HCT116 (cell line): ENCODE measurements around the gene PPP1R13L. TPM values are rescaled to one million over a fixed set of nuclear protein-coding genes. Genes with fewer than 3 reads are reported as not detected.
A peak's percentile ranks its signal among the peaks of the same experiment; 100 is the strongest.

Experiments
- ATAC-seq: fragments of 200-7000 bp; cut with Tn5 transposase; 2 replicates; pipeline ENCODE4 v1.9.1; 2020; ENCODE audit warnings: mild to moderate bottlenecking, moderate library complexity
- BruUV-seq: library from RNA; stranded (reverse); fragments of 400-500 nt; replicated peaks from 2 replicates; lab custom pipeline; 2021; lab: Mats Ljungman, UMichigan
- CTCF ChIA-PET: fragments of 300-600 bp; sonication (Branson Sonifier 250); formaldehyde crosslinking; loops from one replicate; lab custom pipeline; 2021; ENCODE audit warnings: antibody characterized with exemption; lab: Charles Lee
- POLR2A ChIA-PET: fragments of 300-600, 350-600 bp; sonication (Branson Sonifier 250); formaldehyde crosslinking; loops from one replicate; lab custom pipeline; 2021; ENCODE audit warnings: antibody characterized with exemption; lab: Charles Lee
- RAD21 ChIA-PET, 2 experiments: fragments of 300-600 bp; sonication (Branson Sonifier 250); formaldehyde crosslinking; loops; one replicate each; lab custom pipeline; 2023; ENCODE audit warnings: low total read pairs in 2 of 2; ENCODE audit not compliant: uncharacterized antibody in 2 of 2, unreplicated experiment in 2 of 2, low non-redundant PET in 1 of 2; lab: Charles Lee
- DNase-seq: peaks from one replicate; pipeline ENCODE4 v3.0.0-alpha.2; 2010; ENCODE audit warnings: low read depth, low spot score
- H2AFZ ChIP-seq: fragments of 200-600 bp; shearing (Covaris generic), sonication (generic); 2 replicates; pipeline ENCODE4 v1.6.1; 2017; ENCODE audit warnings: low read depth, mixed run types, mixed read lengths, antibody characterized with exemption, low read length; ENCODE audit not compliant: poor library complexity, severe bottlenecking
- H3K27ac ChIP-seq: 2 replicates; pipeline ENCODE4 v1.5.1; 2012; ENCODE audit warnings: low read depth, low read length
- H3K27me3 ChIP-seq: fragments of 200-600 bp; sonication (generic); 2 replicates; pipeline ENCODE4 v1.6.1; 2016; ENCODE audit warnings: mixed run types, low read length, mixed read lengths; ENCODE audit not compliant: insufficient read depth
- H3K36me3 ChIP-seq, 2 experiments: fragments of 200-500 bp in 1 of 2; fragments of 200-600 bp in 1 of 2; sonication (Bioruptor generic) in 1 of 2; sonication (generic) in 1 of 2; 2 replicates each; pipeline versions ENCODE4 v1.5.1 to v1.6.1; 2014 to 2016; ENCODE audit warnings: low read length in 2 of 2, inconsistent platforms in 1 of 2, mixed read lengths in 1 of 2, mixed run types in 1 of 2; ENCODE audit not compliant: insufficient read depth in 2 of 2, control insufficient read depth in 1 of 2
- H3K4me1 ChIP-seq, 2 experiments: fragments of 200-600 bp in 1 of 2; sonication (generic) in 1 of 2; 2 replicates each; pipeline versions ENCODE4 v1.5.1 to v1.6.1; 2012 to 2017; ENCODE audit warnings: low read length in 2 of 2, inconsistent platforms in 1 of 2, mild to moderate bottlenecking in 1 of 2, mixed read lengths in 1 of 2, mixed run types in 1 of 2, moderate library complexity in 1 of 2; ENCODE audit not compliant: insufficient read depth in 2 of 2, control insufficient read depth in 1 of 2
- H3K4me2 ChIP-seq: fragments of 200-600 bp; sonication (generic); 2 replicates; pipeline ENCODE4 v1.6.1; 2017; ENCODE audit warnings: mixed run types, low read length, mixed read lengths
- H3K4me3 ChIP-seq, 2 experiments: fragments of 200-600 bp in 1 of 2; sonication (generic) in 1 of 2; replicated peaks in 1 of 2; 2 replicates each; pipeline ENCODE4 v1.5.1; 2011 to 2016; ENCODE audit warnings: low read length in 2 of 2, control low read depth in 1 of 2, low read depth in 1 of 2, mild to moderate bottlenecking in 1 of 2, mixed read lengths in 1 of 2, mixed run types in 1 of 2
- H3K79me2 ChIP-seq: fragments of 200-600 bp; sonication (generic); 2 replicates; pipeline ENCODE4 v1.6.1; 2017; ENCODE audit warnings: mild to moderate bottlenecking, mixed run types, low read length, moderate library complexity, mixed read lengths; ENCODE audit not compliant: insufficient read depth
- H3K9ac ChIP-seq: fragments of 200-600 bp; sonication (generic); 2 replicates; pipeline ENCODE4 v1.6.1; 2016; ENCODE audit warnings: low read length, mixed read lengths
- H3K9me2 ChIP-seq: fragments of 200-600 bp; sonication (generic), shearing (Covaris generic); 2 replicates; pipeline ENCODE4 v1.6.1; 2017; ENCODE audit warnings: mixed run types, mild to moderate bottlenecking, moderate library complexity; ENCODE audit not compliant: insufficient read depth
- H3K9me3 ChIP-seq, 2 experiments: fragments of 200-500 bp in 1 of 2; fragments of 200-600 bp in 1 of 2; sonication (Bioruptor generic) in 1 of 2; sonication (generic) in 1 of 2; 2 replicates each; pipeline ENCODE4 v1.6.1; 2014 to 2017; ENCODE audit warnings: low read length in 2 of 2, mixed read lengths in 2 of 2, inconsistent platforms in 1 of 2, low read depth in 1 of 2, mild to moderate bottlenecking in 1 of 2, mixed run types in 1 of 2, moderate library complexity in 1 of 2; ENCODE audit not compliant: control insufficient read depth in 1 of 2, insufficient read depth in 1 of 2
- H4K20me1 ChIP-seq: fragments of 200-600 bp; sonication (generic), shearing (Covaris generic); 2 replicates; pipeline ENCODE4 v1.6.1; 2017; ENCODE audit warnings: mixed run types, mild to moderate bottlenecking, moderate library complexity; ENCODE audit not compliant: insufficient read depth
- EZH2phosphoT487 ChIP-seq: fragments of 200-600 bp; IDR thresholded peaks from 2 replicates; pipeline ENCODE4 v1.6.1; 2018; ENCODE audit warnings: antibody characterized with exemption, borderline replicate concordance
- FOSL1 ChIP-seq: IDR thresholded peaks from 2 replicates; pipeline ENCODE4 v1.6.1; 2012; ENCODE audit warnings: low read depth
- intact Hi-C: fragments of 100-400 bp; cut with micrococcal nuclease; formaldehyde crosslinking; loops from 2 replicates; pipeline ENCODE4 v1.10.0; 2022
- total RNA-seq: library from RNA; stranded (reverse); gene quantifications from one replicate; pipeline ENCODE4 v1.2.1, GENCODE V29; 2021; ENCODE audit not compliant: unreplicated experiment
- TF ChIP-seq, protein P1 (sequence below): IDR thresholded peaks from 2 replicates; pipeline ENCODE4 v1.6.1; 2012

Gene PPP1R13L
- total RNA-seq, 1 experiment from 2014 or later = 89.1 TPM

DNA sequence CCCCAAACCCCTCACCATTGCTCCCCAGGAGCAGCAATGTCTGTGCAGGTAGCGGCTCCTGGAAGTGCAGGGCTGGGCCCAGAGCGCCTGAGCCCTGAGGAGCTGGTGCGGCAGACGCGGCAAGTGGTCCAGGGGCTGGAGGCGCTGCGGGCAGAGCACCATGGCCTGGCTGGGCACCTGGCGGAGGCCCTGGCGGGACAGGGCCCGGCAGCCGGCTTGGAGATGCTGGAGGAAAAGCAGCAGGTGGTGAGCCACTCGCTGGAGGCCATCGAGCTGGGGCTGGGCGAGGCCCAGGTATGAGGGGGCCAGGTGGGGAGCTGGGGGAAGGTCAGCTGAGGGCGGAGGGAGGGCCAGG lies 59.4 kb downstream of the PPP1R13L start:
- no peaks in the 10 kb centered on the region for H4K20me1 ChIP-seq
- no peaks in the 10 kb centered on the region for H3K27me3 ChIP-seq
- no peak overlapping the region for H3K4me3 ChIP-seq
- ChIA-PET CTCF (interaction anchor here (1.0 to 1.5 kb wide), 2 partner anchors 57 to 133 kb away, joined by 3 read pairs; no protein-coding TSS in a partner anchor), RAD21 (interaction anchor here in 1 of 2 experiments (0.7 kb wide), 1 partner anchor 13 kb away, joined by 3 read pairs; no protein-coding TSS in a partner anchor), POLR2A (no interaction called here)
- BruUV-seq = no TSS peak
- peaks cover 11 to 25% of the 10 kb centered on the region in 2 experiments; a peak in 3 of 4 replicates for H3K4me1 ChIP-seq
- 0 out of 2 replicates have a peak overlapping the region, but pooled peaks have one; percentile 33 for H3K9ac ChIP-seq
- no peak for TF ChIP-seq FOSL1
- no peak for TF ChIP-seq EZH2phosphoT487
- DNase-seq = no peak
- H2AFZ ChIP-seq = no peak overlapping the region
- ATAC-seq = no peak
- no peaks in the 10 kb centered on the region for H3K9me3 ChIP-seq
- H3K9me2 ChIP-seq = no peaks in the 10 kb centered on the region
- H3K4me2 ChIP-seq = no peak overlapping the region; the same call in 1 of the 2 replicates
- 0 out of 2 replicates have a peak, but pooled peaks cover 3% of the 10 kb centered on the region for H3K79me2 ChIP-seq
- peaks cover 2 to 5% of the 10 kb centered on the region in 2 experiments; a peak in 2 of 4 replicates for H3K36me3 ChIP-seq
- H3K27ac ChIP-seq = no peak overlapping the region
- intact Hi-C loops = no loop called here

DNA sequence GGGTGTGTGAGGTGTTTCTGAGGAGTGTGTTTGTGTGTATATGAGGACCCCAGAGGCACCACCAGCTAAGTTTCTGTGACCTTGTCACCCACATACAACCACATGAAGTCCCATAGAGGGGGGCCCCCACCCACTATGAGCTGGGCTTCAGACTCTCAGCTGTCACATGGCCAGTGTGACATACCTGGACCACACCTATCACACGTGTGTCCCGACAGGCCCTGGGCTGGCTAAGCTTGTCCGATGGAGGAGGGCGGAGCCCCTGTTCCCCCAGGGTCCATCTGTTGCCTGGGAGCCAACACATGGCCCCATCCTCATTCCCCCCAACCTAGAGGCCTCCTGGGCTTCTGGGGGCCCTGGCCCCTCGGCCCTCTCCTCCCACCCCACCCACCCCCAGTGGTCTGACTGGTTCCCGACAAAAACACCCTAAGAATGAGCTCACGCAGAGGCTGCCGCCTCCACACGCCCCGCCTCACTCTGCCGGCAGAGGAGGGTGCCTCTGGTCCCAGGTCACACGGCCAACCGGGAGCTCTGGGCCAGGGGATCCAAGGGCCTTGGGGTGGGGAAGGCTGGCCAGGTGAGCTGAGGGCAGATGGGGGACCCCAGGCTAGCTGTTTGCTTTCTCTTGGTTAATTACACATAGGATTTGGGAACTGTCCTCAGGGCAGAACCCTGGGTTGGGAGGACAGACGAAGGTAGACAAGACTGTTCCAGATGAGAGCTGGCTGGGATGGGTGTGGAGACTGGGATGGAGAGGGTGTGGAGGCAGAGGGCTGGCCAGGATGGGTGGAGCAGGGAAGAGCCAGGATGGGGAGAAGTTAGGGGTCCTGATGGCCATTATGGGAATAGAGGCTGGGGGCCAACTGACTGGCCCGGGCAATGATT lies 60.0 kb downstream of the PPP1R13L start:
- RAD21 ChIA-PET = interaction anchor here in 1 of 2 experiments (0.7 kb wide), 1 partner anchor 12 kb away, joined by 3 read pairs; no protein-coding TSS in a partner anchor
- Histone ChIP-seq H3K9me2 (no peaks in the 10 kb centered on the region), H3K4me3 (0 out of 4 replicates have a peak overlapping the region, but pooled peaks of 1 of the 2 experiments have one; percentile 15), H3K79me2 (0 out of 2 replicates have a peak, but pooled peaks cover 3% of the 10 kb centered on the region), H3K4me1 (peaks cover 16 to 30% of the 10 kb centered on the region in 2 experiments), H3K9me3 (no peaks in the 10 kb centered on the region), H3K9ac (peak overlapping the region; percentile 33; the same call in 1 of the 2 replicates), H2AFZ (no peak overlapping the region), H3K36me3 (peaks cover 2 to 5% of the 10 kb centered on the region in 2 experiments; a peak in 2 of 4 replicates), H3K4me2 (peak overlapping the region; percentile 57), H4K20me1 (no peaks in the 10 kb centered on the region), H3K27me3 (no peaks in the 10 kb centered on the region), H3K27ac (no peak overlapping the region)
- intact Hi-C loops = no loop called here
- no TSS peak for BruUV-seq
- ATAC-seq = 0 out of 2 replicates have a peak, but pooled peaks have one; percentile 19
- POLR2A ChIA-PET = interaction anchor here (1.1 kb wide), 1 partner anchor 9 kb away, joined by 3 read pairs; no protein-coding TSS in a partner anchor
- CTCF ChIA-PET = interaction anchor here (1.0 to 1.5 kb wide), 2 partner anchors 58 to 134 kb away, joined by 3 read pairs; no protein-coding TSS in a partner anchor
- TF ChIP-seq, protein P1, sequence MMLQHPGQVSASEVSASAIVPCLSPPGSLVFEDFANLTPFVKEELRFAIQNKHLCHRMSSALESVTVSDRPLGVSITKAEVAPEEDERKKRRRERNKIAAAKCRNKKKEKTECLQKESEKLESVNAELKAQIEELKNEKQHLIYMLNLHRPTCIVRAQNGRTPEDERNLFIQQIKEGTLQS = no peak
- TF ChIP-seq, all 23 proteins: peak for 0
- DNase-seq = no peak
